ENCODE measurements around the gene SMOC2. TPM values are rescaled to one million over a fixed set of nuclear protein-coding genes. Genes with fewer than 3 reads are reported as not detected.

SMOC2 gene
- total RNA-seq, 1 donor from 2014 or later, result 102 TPM

DNA sequence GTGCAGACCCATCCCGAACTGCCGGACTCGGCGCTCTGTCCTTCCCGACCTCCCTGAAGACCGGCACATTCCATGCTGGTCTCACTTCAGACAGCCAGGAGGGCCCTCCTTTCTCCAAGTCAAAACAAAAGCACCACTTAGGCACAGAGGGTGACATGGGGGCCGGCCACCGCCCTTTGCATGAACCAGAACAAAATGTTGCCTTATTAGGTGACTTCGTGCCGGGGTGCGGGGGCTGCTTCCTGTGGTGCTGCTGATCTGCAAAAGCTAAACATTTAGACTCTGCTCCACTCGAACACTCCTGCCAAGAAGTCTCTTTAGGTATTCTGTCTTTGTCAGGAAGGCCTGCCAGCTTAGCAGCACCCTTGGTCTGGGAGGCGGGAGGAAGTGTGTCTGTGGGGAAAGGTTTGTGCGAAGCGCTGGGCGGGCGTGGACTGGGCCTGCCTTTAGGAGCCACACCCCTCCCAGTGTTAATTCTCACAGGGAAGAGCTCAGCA lies 133.8 kb downstream of the SMOC2 start:
- Histone ChIP-seq H3K4me1 (peaks cover 26 to 38% of the 10 kb centered on the region in 2 donors), H3K36me3 (no peaks in the 10 kb centered on the region), H3K9me3 (no peaks in the 10 kb centered on the region), H3K27me3 (no peaks in the 10 kb centered on the region), H3K4me3 (peak overlapping the region in 1 of 2 donors; percentile 14), H3K27ac (peak overlapping the region; percentile 83 to 84)
- TF ChIP-seq, protein P1, sequence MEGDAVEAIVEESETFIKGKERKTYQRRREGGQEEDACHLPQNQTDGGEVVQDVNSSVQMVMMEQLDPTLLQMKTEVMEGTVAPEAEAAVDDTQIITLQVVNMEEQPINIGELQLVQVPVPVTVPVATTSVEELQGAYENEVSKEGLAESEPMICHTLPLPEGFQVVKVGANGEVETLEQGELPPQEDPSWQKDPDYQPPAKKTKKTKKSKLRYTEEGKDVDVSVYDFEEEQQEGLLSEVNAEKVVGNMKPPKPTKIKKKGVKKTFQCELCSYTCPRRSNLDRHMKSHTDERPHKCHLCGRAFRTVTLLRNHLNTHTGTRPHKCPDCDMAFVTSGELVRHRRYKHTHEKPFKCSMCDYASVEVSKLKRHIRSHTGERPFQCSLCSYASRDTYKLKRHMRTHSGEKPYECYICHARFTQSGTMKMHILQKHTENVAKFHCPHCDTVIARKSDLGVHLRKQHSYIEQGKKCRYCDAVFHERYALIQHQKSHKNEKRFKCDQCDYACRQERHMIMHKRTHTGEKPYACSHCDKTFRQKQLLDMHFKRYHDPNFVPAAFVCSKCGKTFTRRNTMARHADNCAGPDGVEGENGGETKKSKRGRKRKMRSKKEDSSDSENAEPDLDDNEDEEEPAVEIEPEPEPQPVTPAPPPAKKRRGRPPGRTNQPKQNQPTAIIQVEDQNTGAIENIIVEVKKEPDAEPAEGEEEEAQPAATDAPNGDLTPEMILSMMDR (IDR thresholded peaks at IDR 0.05), result no peak
- intact Hi-C loops (cut with DNase I), result loop anchor here (2.0 to 5.0 kb wide), 2 partner anchors 32 to 47 kb away; no protein-coding TSS in a partner anchor
- DNase-seq (ENCODE audit: low spot score in 2 of 2), result peak; percentile 55 to 86

DNA sequence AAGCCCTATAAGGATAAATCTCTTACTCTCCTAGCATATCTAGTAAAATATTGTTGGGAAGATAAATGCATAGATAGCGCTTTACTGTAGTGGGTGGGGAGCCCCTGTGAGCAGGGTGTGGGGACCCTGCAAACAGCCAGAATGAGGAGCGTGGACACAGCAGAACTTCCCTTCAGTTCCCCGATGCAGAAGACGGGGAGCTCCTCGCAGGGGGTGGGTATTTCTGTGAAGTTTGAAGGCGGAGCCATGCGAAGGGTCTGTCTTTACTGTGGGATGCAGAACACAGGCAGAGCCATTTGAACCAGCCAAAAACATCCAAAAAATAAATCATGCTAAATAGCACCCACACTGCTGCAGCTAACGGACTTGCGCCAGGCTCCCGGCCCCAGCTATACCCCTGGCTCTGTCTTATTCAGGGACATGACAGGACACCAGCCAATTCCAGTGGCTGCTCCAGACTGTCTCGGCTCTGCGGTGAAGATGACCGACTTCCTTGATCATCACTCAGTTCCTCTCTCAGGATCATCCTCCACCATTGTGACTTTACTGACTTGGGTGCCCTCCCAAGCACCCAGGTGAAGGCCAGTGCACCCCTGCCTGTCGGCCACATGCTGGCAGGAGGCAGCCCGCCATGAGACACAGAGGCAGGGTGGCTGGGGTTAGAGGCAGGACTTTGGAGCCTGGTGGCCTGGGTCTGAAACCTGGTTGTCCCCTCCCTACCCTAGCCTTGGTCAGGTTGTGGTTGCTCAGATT lies 134.5 kb downstream of the SMOC2 start:
- peak overlapping the region; percentile 83 to 84 for H3K27ac ChIP-seq
- H3K27me3 ChIP-seq, result no peaks in the 10 kb centered on the region
- DNase-seq (ENCODE audit: low spot score in 2 of 2), result no peak
- H3K9me3 ChIP-seq, result no peaks in the 10 kb centered on the region
- H3K4me3 ChIP-seq, result peak overlapping the region in 1 of 2 donors; percentile 14
- TF ChIP-seq, protein P1 (IDR thresholded peaks at IDR 0.05), result no peak
- H3K36me3 ChIP-seq, result no peaks in the 10 kb centered on the region
- peaks cover 26 to 38% of the 10 kb centered on the region in 2 donors for H3K4me1 ChIP-seq
- intact Hi-C loops (cut with DNase I), result loop anchor here (2.0 to 5.0 kb wide), 2 partner anchors 33 to 48 kb away; no protein-coding TSS in a partner anchor

DNA sequence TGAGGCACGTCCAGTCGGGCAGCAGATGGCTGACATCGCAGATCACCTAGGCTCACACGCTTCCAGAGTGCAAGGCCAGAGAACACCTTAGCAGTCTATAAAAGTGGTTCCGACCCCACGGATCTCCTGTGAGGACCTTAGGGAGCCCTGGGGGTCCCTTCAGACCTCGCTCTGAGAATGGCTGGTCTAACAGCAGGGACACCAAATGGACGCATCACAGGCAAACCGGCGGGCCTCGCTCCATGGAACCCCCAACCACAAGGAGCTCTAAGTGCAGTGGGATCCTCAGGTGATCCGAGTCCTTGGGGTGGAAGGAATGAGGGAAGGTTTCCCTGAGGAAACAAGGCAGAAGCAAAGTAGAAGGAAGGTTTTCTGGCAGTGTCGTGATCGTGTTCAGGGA lies 135.4 kb downstream of the SMOC2 start:
- TF ChIP-seq, protein P1 (IDR thresholded peaks at IDR 0.05), result no peak
- no peaks in the 10 kb centered on the region for H3K27me3 ChIP-seq
- peaks cover 26 to 38% of the 10 kb centered on the region in 2 donors for H3K4me1 ChIP-seq
- no peaks in the 10 kb centered on the region for H3K9me3 ChIP-seq
- intact Hi-C loops (cut with DNase I), result loop anchor here (5.0 kb wide), 1 partner anchor 49 kb away; no protein-coding TSS in a partner anchor
- H3K36me3 ChIP-seq, result no peaks in the 10 kb centered on the region
- DNase-seq (ENCODE audit: low spot score in 2 of 2), result no peak
- no peak overlapping the region for H3K4me3 ChIP-seq
- H3K27ac ChIP-seq, result peak overlapping the region; percentile 83 to 84

DNA sequence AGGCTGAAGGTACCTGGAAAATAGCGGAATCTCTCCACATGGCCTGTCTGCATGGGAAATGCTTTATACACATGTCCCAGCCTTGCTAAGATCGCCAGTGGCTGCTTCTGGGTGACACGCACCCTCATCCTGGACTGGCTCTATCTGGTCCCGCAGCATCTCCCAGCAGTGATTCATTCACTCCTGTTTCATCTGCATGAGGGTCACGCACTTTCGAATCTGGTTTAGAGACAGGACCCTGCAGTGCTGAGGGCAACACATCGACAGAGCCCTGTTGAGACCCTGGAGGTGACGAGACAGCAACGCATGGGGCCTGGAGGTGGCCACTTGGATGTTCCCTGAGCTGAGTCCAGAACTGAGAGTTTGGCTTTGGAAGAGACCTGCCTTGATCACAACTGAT lies 136.5 kb downstream of the SMOC2 start:
- Histone ChIP-seq H3K27ac (peak overlapping the region; percentile 84 to 86), H3K27me3 (no peaks in the 10 kb centered on the region), H3K9me3 (no peaks in the 10 kb centered on the region), H3K4me3 (no peak overlapping the region), H3K4me1 (peaks cover 26 to 38% of the 10 kb centered on the region in 2 donors), H3K36me3 (no peaks in the 10 kb centered on the region)
- peak in 1 of 2 donors; percentile 46 for DNase-seq (ENCODE audit: low spot score in 2 of 2)
- TF ChIP-seq, protein P1 (IDR thresholded peaks at IDR 0.05), result no peak
- intact Hi-C loops (cut with DNase I), result loop anchor here (5.0 kb wide), 1 partner anchor 50 kb away; no protein-coding TSS in a partner anchor

DNA sequence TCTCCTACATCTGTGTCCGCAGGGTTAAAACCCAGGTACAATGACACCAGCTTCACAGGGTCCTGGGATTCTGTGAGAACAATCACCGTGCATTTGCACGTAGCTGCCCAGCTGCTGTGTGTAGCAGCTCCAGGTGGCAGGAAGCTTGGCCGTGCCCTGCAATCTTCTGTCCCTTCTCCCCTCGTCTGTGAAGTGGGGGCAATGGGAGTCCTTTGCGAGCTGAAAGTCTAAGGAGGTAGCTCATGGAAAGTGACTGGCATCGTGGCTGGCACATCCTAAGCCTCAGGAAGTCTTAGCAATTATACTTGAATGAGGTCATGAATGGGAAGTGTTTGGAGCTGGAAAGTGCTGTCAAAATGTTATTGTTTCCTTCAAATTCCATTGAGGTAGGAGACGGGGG lies 137.1 kb downstream of the SMOC2 start:
- peak in 1 of 2 donors; percentile 66 for DNase-seq (ENCODE audit: low spot score in 2 of 2)
- peaks cover 26 to 38% of the 10 kb centered on the region in 2 donors for H3K4me1 ChIP-seq
- intact Hi-C loops (cut with DNase I), result loop anchor here (5.0 kb wide), 1 partner anchor 51 kb away; no protein-coding TSS in a partner anchor
- no peaks in the 10 kb centered on the region for H3K36me3 ChIP-seq
- peak overlapping the region; percentile 84 to 86 for H3K27ac ChIP-seq
- no peak overlapping the region for H3K4me3 ChIP-seq
- no peaks in the 10 kb centered on the region for H3K9me3 ChIP-seq
- H3K27me3 ChIP-seq, result no peaks in the 10 kb centered on the region
- TF ChIP-seq, protein P1 (IDR thresholded peaks at IDR 0.05), result no peak

Data from ascending aorta (tissue), 2 donors.